AG09319 (cell line): Measurements from ENCODE around the gene AGPAT3.

ENCODE experiments used
- DNase-seq: peaks from one replicate; pipeline ENCODE4 v3.0.0-alpha.2; 2010; ENCODE audit warnings: low read depth; ENCODE audit errors: extremely low read depth
- CTCF ChIP-seq: IDR thresholded peaks from 2 replicates; pipeline ENCODE4 v1.5.1; 2011; ENCODE audit warnings: low read depth, mild to moderate bottlenecking, inconsistent platforms, low read length, moderate library complexity

The AGPAT3 gene

GRCh38 chr21:44011123-44011522, 146.1 kb downstream of the AGPAT3 start:
- TF ChIP-seq CTCF, result no peak
- DNase-seq, result no peak

- no peak for TF ChIP-seq CTCF
- DNase-seq, result peak; percentile 60
These were observed 146.8 kb downstream of the AGPAT3 start, which contains the start of gene TRAPPC10 for GRCh38 chr21:44011579-44012473. TSS of gene TRAPPC10 (plus strand) at chr21:44012309. CDS start at chr21:44012494, 185 bp downstream.

- no peak for TF ChIP-seq CTCF
- DNase-seq, result no peak
These were observed 147.7 kb downstream of the AGPAT3 start for GRCh38 chr21:44012474-44013379.

- no peak for DNase-seq
- no peak for TF ChIP-seq CTCF
These were observed 148.5 kb downstream of the AGPAT3 start for GRCh38 chr21:44013380-44014088.

GRCh38 chr21:44017601-44018000, 152.6 kb downstream of the AGPAT3 start:
- no peak for DNase-seq
- no peak for TF ChIP-seq CTCF

- DNase-seq, result no peak
- TF ChIP-seq CTCF, result no peak
These were observed 153.1 kb downstream of the AGPAT3 start for GRCh38 chr21:44018127-44018526.
